ENCODE data around the gene RNF181.

- TF ChIP-seq POLR2A (IDR thresholded peaks at IDR 0.05; ENCODE audit: low read depth, low read length) (peak; percentile 90), EZH2 (IDR thresholded peaks at IDR 0.05; ENCODE audit: borderline replicate concordance, low read depth, low read length, severe bottlenecking) (no peak), CTCF (IDR thresholded peaks at IDR 0.05; ENCODE audit: extremely low read depth in 1 of 2, insufficient read depth in 1 of 2, low read depth in 1 of 2, low read length in 2 of 2) (no peak), GATA2 (IDR thresholded peaks at IDR 0.05; ENCODE audit: insufficient read depth, insufficient read length, low read depth, low read length) (no peak), MYC (IDR thresholded peaks at IDR 0.05; ENCODE audit: low read depth, low read length) (no peak)
- TF ChIP-seq, protein P1, sequence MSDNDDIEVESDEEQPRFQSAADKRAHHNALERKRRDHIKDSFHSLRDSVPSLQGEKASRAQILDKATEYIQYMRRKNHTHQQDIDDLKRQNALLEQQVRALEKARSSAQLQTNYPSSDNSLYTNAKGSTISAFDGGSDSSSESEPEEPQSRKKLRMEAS (IDR thresholded peaks at IDR 0.05; ENCODE audit: insufficient read depth, insufficient read length): peak; percentile 11
These were observed at the start of gene RNF181 for GRCh38 chr2:85595301-85596025.

Data from endothelial cell of umbilical vein (primary cell).